ENCODE data around the gene LEMD1.
"Not testable (repeated sequence)": the region's sequence is repeated elsewhere in the genome, so short reads cannot be mapped to it uniquely, and the experiment has no call there.

Gene LEMD1

GRCh38 chr1:205435578-205436573 is 14.0 kb upstream of the LEMD1 start:
- Histone ChIP-seq H3K4me3 (ENCODE audit: low read length) (no peak overlapping the region), H3K27me3 (ENCODE audit: control insufficient read depth, insufficient read depth, low read length) (peaks cover 2% of the 10 kb centered on the region), H3K9ac (ENCODE audit: low read length) (no peak overlapping the region), H3K27ac (ENCODE audit: low read depth, low read length) (no peak overlapping the region), H3K4me1 (ENCODE audit: control insufficient read depth, insufficient read depth, low read length) (peaks cover 5% of the 10 kb centered on the region), H3K36me3 (ENCODE audit: control insufficient read depth, insufficient read depth, low read length) (no peaks in the 10 kb centered on the region)

DNA sequence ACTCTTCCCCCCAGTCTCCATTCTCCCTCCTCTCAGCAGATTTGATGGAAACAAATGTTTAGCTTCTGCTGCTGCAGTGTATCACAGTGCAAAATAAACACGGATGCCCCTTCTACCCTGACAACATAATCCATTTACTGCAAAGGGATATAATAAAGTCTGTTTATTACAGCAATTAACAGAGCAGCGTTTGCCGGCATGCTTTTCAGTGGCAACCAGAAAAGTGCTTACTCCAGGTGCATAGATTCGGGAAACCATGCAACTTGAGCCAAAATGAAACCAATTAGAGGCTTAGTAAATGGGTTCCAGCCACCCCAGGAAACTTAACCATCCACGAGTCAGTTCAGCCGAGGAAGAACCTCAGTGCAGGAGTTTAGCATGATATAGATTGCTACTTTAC is 12.9 kb upstream of the LEMD1 start:
- peaks cover 2% of the 10 kb centered on the region for H3K27me3 ChIP-seq (ENCODE audit: control insufficient read depth, insufficient read depth, low read length)
- H3K4me3 ChIP-seq (ENCODE audit: low read length), result no peak overlapping the region
- no peak overlapping the region for H3K9ac ChIP-seq (ENCODE audit: low read length)
- H3K4me1 ChIP-seq (ENCODE audit: control insufficient read depth, insufficient read depth, low read length), result peaks cover 5% of the 10 kb centered on the region
- H3K36me3 ChIP-seq (ENCODE audit: control insufficient read depth, insufficient read depth, low read length), result no peaks in the 10 kb centered on the region
- no peak overlapping the region for H3K27ac ChIP-seq (ENCODE audit: low read depth, low read length)

GRCh38 chr1:205432692-205433091 is 10.8 kb upstream of the LEMD1 start:
- not testable (repeated sequence) for H3K27ac ChIP-seq (ENCODE audit: low read depth, low read length); H3K4me3 ChIP-seq (ENCODE audit: low read length); H3K27me3 ChIP-seq (ENCODE audit: control insufficient read depth, insufficient read depth, low read length); H3K4me1 ChIP-seq (ENCODE audit: control insufficient read depth, insufficient read depth, low read length); H3K36me3 ChIP-seq (ENCODE audit: control insufficient read depth, insufficient read depth, low read length); H3K9ac ChIP-seq (ENCODE audit: low read length)

- Histone ChIP-seq H3K4me3 (ENCODE audit: low read length) (no peak overlapping the region), H3K27ac (ENCODE audit: low read depth, low read length) (no peak overlapping the region), H3K9ac (ENCODE audit: low read length) (no peak overlapping the region), H3K27me3 (ENCODE audit: control insufficient read depth, insufficient read depth, low read length) (peaks cover 2% of the 10 kb centered on the region), H3K36me3 (ENCODE audit: control insufficient read depth, insufficient read depth, low read length) (no peaks in the 10 kb centered on the region), H3K4me1 (ENCODE audit: control insufficient read depth, insufficient read depth, low read length) (peaks cover 3% of the 10 kb centered on the region)
Measured at GRCh38 chr1:205432116-205432515, 10.3 kb upstream of the LEMD1 start.

DNA sequence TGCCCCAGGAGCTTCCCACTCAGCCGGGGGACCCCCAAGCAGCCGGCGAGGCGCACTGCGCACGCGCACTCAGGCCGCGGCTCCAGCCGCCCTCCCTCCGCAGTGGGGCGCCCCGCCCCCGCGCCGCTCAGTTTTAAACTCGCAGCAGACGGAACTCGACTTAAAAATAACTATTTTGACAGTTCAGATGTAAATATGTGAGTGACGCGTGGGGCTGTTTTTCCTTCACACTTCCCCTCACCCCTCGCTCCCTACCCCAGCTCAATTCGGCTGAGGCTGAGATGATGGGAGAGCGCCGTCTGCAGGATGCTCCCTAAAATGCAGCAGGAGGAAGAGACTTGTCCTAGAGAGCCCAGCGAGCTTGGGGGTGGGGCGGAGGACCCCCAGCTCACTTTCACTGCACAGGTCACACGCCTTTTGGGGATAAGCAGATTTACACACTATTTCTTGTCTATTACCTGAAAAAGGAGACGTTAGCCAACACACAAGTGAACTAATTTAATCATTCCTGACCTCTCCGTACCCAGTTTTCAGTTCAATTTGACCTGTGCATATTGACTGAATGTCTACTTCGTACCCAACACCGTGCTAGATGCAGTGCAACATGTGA is 8.9 kb upstream of the LEMD1 start:
- Histone ChIP-seq H3K27me3 (ENCODE audit: control insufficient read depth, insufficient read depth, low read length) (peaks cover 2% of the 10 kb centered on the region), H3K27ac (ENCODE audit: low read depth, low read length) (no peak overlapping the region), H3K4me3 (ENCODE audit: low read length) (peak overlapping the region; percentile 69), H3K9ac (ENCODE audit: low read length) (no peak overlapping the region), H3K36me3 (ENCODE audit: control insufficient read depth, insufficient read depth, low read length) (no peaks in the 10 kb centered on the region), H3K4me1 (ENCODE audit: control insufficient read depth, insufficient read depth, low read length) (peaks cover 3% of the 10 kb centered on the region)

- Histone ChIP-seq H3K4me3 (ENCODE audit: low read length) (peak overlapping the region; percentile 69), H3K36me3 (ENCODE audit: control insufficient read depth, insufficient read depth, low read length) (no peaks in the 10 kb centered on the region), H3K9ac (ENCODE audit: low read length) (no peak overlapping the region), H3K27me3 (ENCODE audit: control insufficient read depth, insufficient read depth, low read length) (peaks cover under 1% of the 10 kb centered on the region), H3K4me1 (ENCODE audit: control insufficient read depth, insufficient read depth, low read length) (peaks cover 3% of the 10 kb centered on the region), H3K27ac (ENCODE audit: low read depth, low read length) (no peak overlapping the region)
Measured at GRCh38 chr1:205429762-205430695, 8.2 kb upstream of the LEMD1 start.

GRCh38 chr1:205424901-205425600 is 3.2 kb upstream of the LEMD1 start:
- no peak overlapping the region for H3K4me3 ChIP-seq (ENCODE audit: low read length)
- H3K36me3 ChIP-seq (ENCODE audit: control insufficient read depth, insufficient read depth, low read length), result no peaks in the 10 kb centered on the region
- H3K27me3 ChIP-seq (ENCODE audit: control insufficient read depth, insufficient read depth, low read length), result peaks cover 3% of the 10 kb centered on the region
- no peaks in the 10 kb centered on the region for H3K4me1 ChIP-seq (ENCODE audit: control insufficient read depth, insufficient read depth, low read length)
- H3K9ac ChIP-seq (ENCODE audit: low read length), result no peak overlapping the region
- no peak overlapping the region for H3K27ac ChIP-seq (ENCODE audit: low read depth, low read length)

DNA sequence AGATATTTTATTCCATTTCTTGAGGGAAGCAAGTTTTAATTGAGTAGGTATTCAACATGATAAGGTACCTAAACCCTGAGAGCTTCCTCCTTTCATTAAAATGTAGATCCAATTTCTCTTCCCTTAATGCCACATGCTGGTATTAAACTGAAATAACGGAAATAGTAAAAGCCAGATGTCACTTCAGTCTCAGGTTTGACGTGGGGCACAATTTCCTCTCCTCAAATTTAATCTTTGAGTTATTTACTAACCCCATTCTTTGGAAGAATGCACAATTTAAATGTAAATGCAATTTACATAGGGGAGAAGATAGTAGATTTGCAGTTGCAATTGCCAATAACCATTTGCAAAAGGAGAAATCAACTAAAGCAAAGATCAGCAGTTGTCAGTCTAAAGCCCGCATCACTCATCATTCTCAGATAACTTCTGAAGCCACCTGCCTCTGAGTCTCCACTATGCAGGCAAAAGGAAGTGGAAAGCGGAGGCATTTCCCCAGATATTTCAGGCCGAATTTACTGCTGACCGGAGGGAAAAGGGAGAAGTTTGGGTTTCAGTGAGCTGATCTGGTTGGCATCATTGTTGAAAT is 2.1 kb upstream of the LEMD1 start:
- Histone ChIP-seq H3K27ac (ENCODE audit: low read depth, low read length) (no peak overlapping the region), H3K9ac (ENCODE audit: low read length) (no peak overlapping the region), H3K36me3 (ENCODE audit: control insufficient read depth, insufficient read depth, low read length) (no peaks in the 10 kb centered on the region), H3K4me3 (ENCODE audit: low read length) (no peak overlapping the region), H3K4me1 (ENCODE audit: control insufficient read depth, insufficient read depth, low read length) (no peaks in the 10 kb centered on the region), H3K27me3 (ENCODE audit: control insufficient read depth, insufficient read depth, low read length) (peaks cover 3% of the 10 kb centered on the region)

DNA sequence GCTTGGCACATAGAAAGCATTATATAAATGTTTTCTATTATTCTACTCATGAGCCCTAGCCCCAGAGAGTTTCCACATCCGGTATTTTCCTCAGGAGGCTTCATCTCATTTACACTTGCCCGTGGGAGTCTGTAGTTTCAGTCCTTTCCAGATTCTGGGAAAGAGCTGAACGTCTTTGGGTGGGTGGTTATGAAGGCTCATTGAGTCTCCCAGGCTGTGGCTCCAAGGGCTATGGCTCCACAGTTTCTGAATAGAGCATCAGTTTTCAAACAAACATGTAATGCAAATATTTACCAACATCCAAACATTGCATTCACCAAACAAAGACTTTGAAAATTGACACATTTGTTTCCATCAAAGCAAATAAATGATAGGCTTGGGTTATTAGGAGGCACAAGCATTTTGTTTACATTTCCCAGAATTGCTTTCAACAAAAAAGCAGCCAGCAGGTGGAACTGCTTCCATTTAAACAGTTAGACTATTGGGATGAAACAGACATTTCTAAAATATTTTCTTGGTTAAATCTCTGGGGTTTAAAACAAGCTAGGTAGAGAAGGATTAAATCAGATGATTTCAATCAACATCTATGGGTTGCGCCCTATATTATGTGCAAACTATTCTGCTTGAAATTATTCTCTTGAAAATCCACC is 1.3 kb upstream of the LEMD1 start:
- Histone ChIP-seq H3K4me3 (ENCODE audit: low read length) (no peak overlapping the region), H3K27ac (ENCODE audit: low read depth, low read length) (no peak overlapping the region), H3K27me3 (ENCODE audit: control insufficient read depth, insufficient read depth, low read length) (peaks cover 3% of the 10 kb centered on the region), H3K4me1 (ENCODE audit: control insufficient read depth, insufficient read depth, low read length) (no peaks in the 10 kb centered on the region), H3K36me3 (ENCODE audit: control insufficient read depth, insufficient read depth, low read length) (no peaks in the 10 kb centered on the region), H3K9ac (ENCODE audit: low read length) (no peak overlapping the region)

- H3K9ac ChIP-seq (ENCODE audit: low read length), result no peak overlapping the region
- no peak overlapping the region for H3K4me3 ChIP-seq (ENCODE audit: low read length)
- H3K4me1 ChIP-seq (ENCODE audit: control insufficient read depth, insufficient read depth, low read length), result no peaks in the 10 kb centered on the region
- no peak overlapping the region for H3K27ac ChIP-seq (ENCODE audit: low read depth, low read length)
- H3K36me3 ChIP-seq (ENCODE audit: control insufficient read depth, insufficient read depth, low read length), result no peaks in the 10 kb centered on the region
- peaks cover 3% of the 10 kb centered on the region for H3K27me3 ChIP-seq (ENCODE audit: control insufficient read depth, insufficient read depth, low read length)
Measured at GRCh38 chr1:205420938-205421337, 918 bp downstream of the LEMD1 start.

Measured in rectal smooth muscle tissue (tissue), 1 donor.